PFSK-1 (cell line): ENCODE results near the gene DTX3. TPM values are rescaled to one million over a fixed set of nuclear protein-coding genes. Genes with fewer than 3 reads are reported as not detected.

Experiments
- FOXP2 ChIP-seq: optimal IDR thresholded peaks from 2 replicates; pipeline ENCODE3; 2011; ENCODE audit warnings: borderline replicate concordance, control low read depth, inconsistent platforms; ENCODE audit not compliant: insufficient read depth; ENCODE audit errors: extremely low read length, extremely low read depth
- POLR2AphosphoS5 ChIP-seq: IDR thresholded peaks from 2 replicates; pipeline ENCODE4 v1.6.1; 2012; ENCODE audit warnings: low read depth, mild to moderate bottlenecking, control low read depth, low read length, moderate library complexity
- REST ChIP-seq, 2 experiments: IDR thresholded peaks; 2 replicates each; pipeline versions ENCODE4 v1.6.1 to v1.8.0; 2011 to 2012; ENCODE audit warnings: low read depth in 2 of 2, low read length in 2 of 2, control low read depth in 1 of 2, inconsistent platforms in 1 of 2, mild to moderate bottlenecking in 1 of 2, moderate library complexity in 1 of 2; ENCODE audit not compliant: insufficient read depth in 1 of 2
- SIN3A ChIP-seq: IDR thresholded peaks from 2 replicates; pipeline ENCODE4 v1.6.1; 2012; ENCODE audit warnings: mild to moderate bottlenecking, low read length, moderate library complexity, borderline replicate concordance; ENCODE audit not compliant: insufficient read depth
- TAF1 ChIP-seq: IDR thresholded peaks from 2 replicates; pipeline ENCODE4 v1.6.1; 2012; ENCODE audit warnings: low read length, control low read depth, borderline replicate concordance; ENCODE audit not compliant: insufficient read depth
- polyA plus RNA-seq: library from polyadenylated mRNA; unstranded; fragments of >200 nt; gene quantifications from one replicate; pipeline ENCODE4 v1.2.1, GENCODE V29; 2012; ENCODE audit warnings: low read depth, missing spikeins; ENCODE audit not compliant: insufficient read length

Gene DTX3
- 0.55 TPM for polyA plus RNA-seq

GRCh38 chr12:57604454-57604991 lies at the start of gene DTX3:
Gene DTX3 (plus strand): TSS chr12:57604824. CDS start chr12:57606518, 1,694 bp downstream.
- TF ChIP-seq FOXP2, result no peak
- no peak for TF ChIP-seq REST (IDR thresholded peaks at IDR 0.05; ENCODE audit: insufficient read depth in 1 of 2, low read depth in 2 of 2, low read length in 2 of 2)
- TF ChIP-seq SIN3A, result no peak
- TF ChIP-seq TAF1, result no peak
- no peak for TF ChIP-seq POLR2AphosphoS5

- no peak for TF ChIP-seq POLR2AphosphoS5
- no peak for TF ChIP-seq TAF1
- no peak for TF ChIP-seq REST (IDR thresholded peaks at IDR 0.05; ENCODE audit: insufficient read depth in 1 of 2, low read depth in 2 of 2, low read length in 2 of 2)
- TF ChIP-seq SIN3A, result no peak
- no peak for TF ChIP-seq FOXP2
These were observed 49.7 kb upstream of the DTX3 start for GRCh38 chr12:57554897-57555296.

GRCh38 chr12:57558864-57559263 lies 45.8 kb upstream of the DTX3 start:
- TF ChIP-seq REST (IDR thresholded peaks at IDR 0.05; ENCODE audit: insufficient read depth in 1 of 2, low read depth in 2 of 2, low read length in 2 of 2), result no peak

GRCh38 chr12:57560516-57560915 lies 44.1 kb upstream of the DTX3 start:
- TF ChIP-seq REST (IDR thresholded peaks at IDR 0.05; ENCODE audit: insufficient read depth in 1 of 2, low read depth in 2 of 2, low read length in 2 of 2) (no peak), TAF1 (no peak), FOXP2 (no peak), SIN3A (no peak), POLR2AphosphoS5 (no peak)

- TF ChIP-seq FOXP2, result no peak
- TF ChIP-seq SIN3A, result no peak
- TF ChIP-seq REST (IDR thresholded peaks at IDR 0.05; ENCODE audit: insufficient read depth in 1 of 2, low read depth in 2 of 2, low read length in 2 of 2), result no peak
- TF ChIP-seq TAF1, result no peak
- TF ChIP-seq POLR2AphosphoS5, result no peak
These were observed 41.3 kb upstream of the DTX3 start for GRCh38 chr12:57563358-57563757.
